H9 (cell line): ENCODE results near the gene LBH. TPM values are rescaled to one million over a fixed set of nuclear protein-coding genes. Genes with fewer than 3 reads are reported as not detected.

Source experiments
- DNase-seq: peaks from one replicate; pipeline ENCODE4 v3.0.0-alpha.2; 2017
- H2AFZ ChIP-seq: one replicate; pipeline ENCODE4 v1.6.1; 2013; ENCODE audit warnings: mild to moderate bottlenecking, low read length, control low read depth, moderate library complexity
- H2AK5ac ChIP-seq: 2 replicates; pipeline ENCODE4 v1.6.1; 2013; ENCODE audit warnings: low read length, control low read depth, mixed read lengths; ENCODE audit not compliant: insufficient read length
- H2BK120ac ChIP-seq: one replicate; pipeline ENCODE4 v1.6.1; 2013; ENCODE audit warnings: low read depth, mild to moderate bottlenecking, low read length, control low read depth, inconsistent platforms; ENCODE audit not compliant: poor library complexity, severe bottlenecking
- H2BK12ac ChIP-seq: 2 replicates; pipeline ENCODE4 v1.6.1; 2013; ENCODE audit warnings: low read length, control low read depth, mixed read lengths, low read depth; ENCODE audit not compliant: insufficient read length
- H2BK15ac ChIP-seq: 2 replicates; pipeline ENCODE4 v1.6.1; 2013; ENCODE audit warnings: low read depth, low read length, control low read depth
- H2BK20ac ChIP-seq: one replicate; pipeline ENCODE4 v1.6.1; 2013; ENCODE audit warnings: low read depth, mild to moderate bottlenecking, low read length, control low read depth, inconsistent platforms; ENCODE audit not compliant: poor library complexity, severe bottlenecking
- H2BK5ac ChIP-seq: 2 replicates; pipeline ENCODE4 v1.6.1; 2013; ENCODE audit warnings: low read length, control low read depth, mixed read lengths; ENCODE audit not compliant: insufficient read length
- H3K14ac ChIP-seq: 2 replicates; pipeline ENCODE4 v1.6.1; 2013; ENCODE audit warnings: low read length, control low read depth; ENCODE audit not compliant: insufficient read depth
- H3K18ac ChIP-seq: 2 replicates; pipeline ENCODE4 v1.6.1; 2013; ENCODE audit warnings: low read depth, mild to moderate bottlenecking, mixed read lengths, low read length, control low read depth; ENCODE audit not compliant: insufficient read length
- H3K23ac ChIP-seq: 2 replicates; pipeline ENCODE4 v1.6.1; 2013; ENCODE audit warnings: low read length, control low read depth, mixed read lengths, low read depth; ENCODE audit not compliant: insufficient read length
- H3K23me2 ChIP-seq: 2 replicates; pipeline ENCODE4 v1.6.1; 2013; ENCODE audit warnings: low read depth, mild to moderate bottlenecking, mixed read lengths, low read length, control low read depth; ENCODE audit not compliant: insufficient read length, poor library complexity, severe bottlenecking
- H3K27ac ChIP-seq: 2 replicates; pipeline ENCODE4 v1.5.1; 2013; ENCODE audit warnings: low read length, control low read depth, mixed read lengths, low read depth; ENCODE audit not compliant: insufficient read length
- H3K27me3 ChIP-seq: 2 replicates; pipeline ENCODE4 v1.6.1; 2013; ENCODE audit warnings: low read length, control low read depth, inconsistent platforms; ENCODE audit not compliant: insufficient read depth
- H3K4ac ChIP-seq: 2 replicates; pipeline ENCODE4 v1.6.1; 2013; ENCODE audit warnings: low read depth, mild to moderate bottlenecking, control low read depth, inconsistent platforms, low read length, moderate library complexity
- H3K4me1 ChIP-seq: 2 replicates; pipeline ENCODE4 v1.6.1; 2013; ENCODE audit warnings: low read length, control low read depth, inconsistent platforms; ENCODE audit not compliant: insufficient read depth
- H3K4me2 ChIP-seq: 2 replicates; pipeline ENCODE4 v1.6.1; 2013; ENCODE audit warnings: low read length, control low read depth, mixed read lengths; ENCODE audit not compliant: insufficient read length, insufficient read depth
- H3K56ac ChIP-seq: 2 replicates; pipeline ENCODE4 v1.6.1; 2013; ENCODE audit warnings: low read depth, mild to moderate bottlenecking, mixed read lengths, low read length, control low read depth; ENCODE audit not compliant: insufficient read length
- H3K79me1 ChIP-seq: 2 replicates; pipeline ENCODE4 v1.6.1; 2013; ENCODE audit warnings: low read depth, mild to moderate bottlenecking, moderate library complexity, low read length, control low read depth, inconsistent platforms; ENCODE audit not compliant: insufficient read depth, poor library complexity, severe bottlenecking
- H3K79me2 ChIP-seq: 2 replicates; pipeline ENCODE4 v1.6.1; 2013; ENCODE audit warnings: low read length, control low read depth, inconsistent platforms; ENCODE audit not compliant: insufficient read depth
- H3K9ac ChIP-seq: 2 replicates; pipeline ENCODE4 v1.6.1; 2013; ENCODE audit warnings: low read length, control low read depth, mixed read lengths; ENCODE audit not compliant: insufficient read length; ENCODE audit errors: extremely low read depth
- H3K9me3 ChIP-seq: one replicate; pipeline ENCODE4 v1.6.1; 2013; ENCODE audit warnings: low read depth, low read length, inconsistent platforms; ENCODE audit not compliant: control insufficient read depth
- H3T11ph ChIP-seq: one replicate; pipeline ENCODE4 v1.6.1; 2013; ENCODE audit warnings: mild to moderate bottlenecking, low read length, control low read depth, inconsistent platforms
- H4K20me1 ChIP-seq: one replicate; pipeline ENCODE4 v1.6.1; 2013; ENCODE audit not compliant: control insufficient read depth, insufficient read length, insufficient read depth
- H4K5ac ChIP-seq: 2 replicates; pipeline ENCODE4 v1.6.1; 2013; ENCODE audit warnings: low read depth, mild to moderate bottlenecking, mixed read lengths, low read length, control low read depth; ENCODE audit not compliant: insufficient read length
- H4K8ac ChIP-seq: replicated peaks from 2 replicates; pipeline ENCODE4 v1.6.1; 2013; ENCODE audit warnings: low read length, control low read depth, mixed read lengths, low read depth; ENCODE audit not compliant: insufficient read length
- H4K91ac ChIP-seq: 2 replicates; pipeline ENCODE4 v1.6.1; 2013; ENCODE audit warnings: low read depth, mild to moderate bottlenecking, moderate library complexity, mixed read lengths, low read length, control low read depth; ENCODE audit not compliant: insufficient read length
- H3K27ac Mint-ChIP-seq, 3 experiments: 2 replicates in 2 of 3; 3 replicates in 1 of 3; pipeline ENCODE4 v1.8.0; 2020 to 2021; ENCODE audit warnings: mixed read lengths in 3 of 3, mild to moderate bottlenecking in 1 of 3, moderate library complexity in 1 of 3
- H3K27me3 Mint-ChIP-seq: 2 replicates; pipeline ENCODE4 v1.8.0; 2021; ENCODE audit warnings: low read depth, mild to moderate bottlenecking, moderate library complexity, mixed read lengths
- H3K36me3 Mint-ChIP-seq, 3 experiments: 2 replicates in 2 of 3; 3 replicates in 1 of 3; pipeline ENCODE4 v1.8.0; 2020 to 2021; ENCODE audit warnings: low read depth in 3 of 3, mixed read lengths in 3 of 3; ENCODE audit not compliant: insufficient read depth in 1 of 3
- H3K4me1 Mint-ChIP-seq, 2 experiments: 2 replicates each; pipeline ENCODE4 v1.8.0; 2020; ENCODE audit warnings: mixed read lengths in 2 of 2
- H3K4me3 Mint-ChIP-seq, 2 experiments: 2 replicates in 1 of 2; 3 replicates in 1 of 2; pipeline ENCODE4 v1.8.0; 2020 to 2021; ENCODE audit warnings: mild to moderate bottlenecking in 2 of 2, mixed read lengths in 2 of 2, moderate library complexity in 1 of 2
- H3K9me3 Mint-ChIP-seq, 2 experiments: 2 replicates in 1 of 2; 3 replicates in 1 of 2; pipeline ENCODE4 v1.8.0; 2020; ENCODE audit warnings: mild to moderate bottlenecking in 2 of 2, mixed read lengths in 2 of 2, moderate library complexity in 1 of 2
- CTCF ChIP-seq: fragments of 200-600 bp; sonication (generic); conservative IDR thresholded peaks from 3 replicates; pipeline ENCODE4 v1.8.0; 2021; ENCODE audit warnings: antibody characterized with exemption, mild to moderate bottlenecking
- WGBS: extraction: QIAGEN DNeasy Blood & Tissue Kit; methylation state at CpG from one replicate; pipeline ENCODE4 v1.1.7; 2013; ENCODE audit warnings: missing lambda C conversion rate, low lambda C conversion rate, mixed read lengths; ENCODE audit not compliant: insufficient read length; ENCODE audit errors: extremely low coverage; 5-methylcytosine and 5-hydroxymethylcytosine counted together
- total RNA-seq: library from RNA; stranded (reverse); gene quantifications from 2 replicates; pipeline ENCODE4 v1.2.1, GENCODE V29; 2021

The LBH gene
- total RNA-seq, 1 experiment from 2014 or later, result 53.0 TPM

GRCh38 chr2:30282721-30283120 is 51.4 kb downstream of the LBH start:
- no peak overlapping the region for H3K27ac Mint-ChIP-seq
- no CpG with 5 or more reads among the region's 4 CpGs for WGBS
- TF ChIP-seq CTCF, result no peak

More at GRCh38 chr2:30282721-30283120, 51.4 kb downstream of the LBH start:
- Histone ChIP-seq H3K9me3 (no peaks in the 10 kb centered on the region), H3K4me1 (peaks cover 10% of the 10 kb centered on the region; the same call in 1 of the 2 replicates), H3K23me2 (no peaks in the 10 kb centered on the region), H3K56ac (no peak overlapping the region), H3K14ac (no peak overlapping the region), H3K4me2 (no peak overlapping the region), H3K27me3 (no peaks in the 10 kb centered on the region), H4K91ac (no peak overlapping the region), H3K9ac (no peak overlapping the region), H4K5ac (no peak overlapping the region), H2BK120ac (no peak overlapping the region), H3K23ac (no peak overlapping the region), H3K27ac (no peak overlapping the region), H2BK15ac (no peak overlapping the region), H3K79me1 (no peaks in the 10 kb centered on the region), H3K79me2 (no peaks in the 10 kb centered on the region), H3T11ph (no peak overlapping the region), H2BK5ac (no peak overlapping the region), H2BK12ac (no peak overlapping the region), H4K8ac (no peak overlapping the region), H2AK5ac (no peak overlapping the region), H2BK20ac (no peak overlapping the region), H3K18ac (no peak overlapping the region), H3K4ac (no peak overlapping the region), H4K20me1 (no peaks in the 10 kb centered on the region), H2AFZ (no peak overlapping the region)
- Mint-ChIP-seq H3K27me3 (no peaks in the 10 kb centered on the region), H3K4me3 (no peak overlapping the region), H3K4me1 (peaks cover 23 to 24% of the 10 kb centered on the region in 2 experiments), H3K9me3 (0 out of 5 replicates have a peak, but pooled peaks cover 0 to 2% of the 10 kb centered on the region in 2 experiments), H3K36me3 (no peaks in the 10 kb centered on the region; a peak in 1 of 7 replicates)
- no peak for DNase-seq
